SHP77 (cell line): ENCODE measurements around the gene UQCRHL.

Experiments
- DNase-seq, 2 experiments: peaks; one replicate each; lab custom pipeline; 2025; lab: John Stamatoyannopoulos, UW

The UQCRHL gene

DNA sequence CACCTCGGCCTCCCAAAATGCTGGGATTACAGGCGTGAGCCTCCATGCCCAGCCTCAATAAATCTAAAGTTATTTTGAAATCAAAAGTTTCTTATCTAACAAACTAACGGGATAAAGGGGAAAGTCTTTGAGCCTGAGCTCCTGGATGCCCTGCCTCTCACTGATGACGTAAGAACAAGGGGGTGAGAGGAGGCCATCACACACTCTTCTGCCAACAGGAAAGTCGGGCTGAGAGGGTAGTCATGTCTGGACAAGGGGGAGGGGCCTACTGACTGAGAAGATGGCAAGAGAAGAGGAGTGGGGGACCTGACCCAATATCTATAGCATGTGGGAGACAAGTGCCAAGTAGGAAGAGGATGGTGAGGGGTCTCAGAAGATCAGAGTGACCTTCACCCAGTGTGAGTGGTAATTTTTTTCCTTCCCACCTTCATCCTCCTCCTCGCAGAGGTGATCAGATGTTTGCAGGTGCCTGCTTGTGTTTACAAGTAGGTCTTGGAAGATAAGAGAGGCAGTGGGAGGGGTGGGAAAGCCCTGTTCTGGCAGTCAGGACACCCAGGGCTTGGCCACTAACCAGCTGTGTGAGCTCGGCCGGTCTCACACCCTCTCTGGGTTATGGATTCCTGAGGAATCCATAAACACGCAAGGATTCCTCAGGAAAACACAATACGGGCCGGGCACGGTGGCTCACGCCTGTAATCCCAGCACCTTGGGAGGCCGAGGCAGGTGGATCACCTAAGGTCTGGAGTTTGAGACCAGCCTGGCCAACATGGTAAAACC is 9.6 kb downstream of the UQCRHL start:
- DNase-seq, result no peak

GRCh38 chr1:15796086-15796462 is 11.4 kb downstream of the UQCRHL start:
- DNase-seq, result no peak

- DNase-seq, result no peak
These were observed 18.7 kb downstream of the UQCRHL start for GRCh38 chr1:15788624-15789301.

DNA sequence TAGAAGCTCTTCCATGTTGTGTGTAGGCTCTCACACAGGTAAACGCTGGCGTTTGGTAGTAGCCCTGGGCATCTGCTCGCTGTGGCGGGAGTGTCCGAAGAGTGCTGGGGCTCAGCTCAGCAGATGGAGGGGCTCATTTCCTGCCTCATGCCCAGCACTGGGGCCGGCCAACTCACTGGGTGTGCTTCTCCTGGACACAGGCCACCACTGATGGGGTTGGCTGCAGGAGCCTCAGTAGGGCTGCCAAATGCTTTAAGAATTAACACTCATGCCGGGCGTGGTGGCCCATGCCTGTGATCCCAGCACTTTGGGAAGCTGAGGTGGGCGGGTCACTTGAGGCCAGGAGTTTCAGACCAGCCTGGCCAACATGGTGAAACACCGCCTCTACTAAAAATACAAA is 20.9 kb downstream of the UQCRHL start:
- DNase-seq, result no peak

DNA sequence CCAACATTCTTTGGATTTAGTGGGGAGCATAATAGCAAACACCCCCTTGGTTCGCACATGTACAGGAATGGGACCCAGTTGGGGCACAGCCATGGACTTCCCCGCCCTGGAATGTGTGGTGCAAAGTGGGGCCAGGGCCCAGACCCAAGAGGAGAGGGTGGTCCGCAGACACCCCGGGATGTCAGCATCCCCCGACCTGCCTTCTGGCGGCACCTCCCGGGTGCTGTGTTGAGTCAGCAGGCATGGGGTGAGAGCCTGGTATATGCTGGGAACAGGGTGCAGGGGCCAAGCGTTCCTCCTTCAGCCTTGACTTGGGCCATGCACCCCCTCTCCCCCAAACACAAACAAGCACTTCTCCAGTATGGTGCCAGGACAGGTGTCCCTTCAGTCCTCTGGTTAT is 21.8 kb downstream of the UQCRHL start:
- no peak for DNase-seq

DNA sequence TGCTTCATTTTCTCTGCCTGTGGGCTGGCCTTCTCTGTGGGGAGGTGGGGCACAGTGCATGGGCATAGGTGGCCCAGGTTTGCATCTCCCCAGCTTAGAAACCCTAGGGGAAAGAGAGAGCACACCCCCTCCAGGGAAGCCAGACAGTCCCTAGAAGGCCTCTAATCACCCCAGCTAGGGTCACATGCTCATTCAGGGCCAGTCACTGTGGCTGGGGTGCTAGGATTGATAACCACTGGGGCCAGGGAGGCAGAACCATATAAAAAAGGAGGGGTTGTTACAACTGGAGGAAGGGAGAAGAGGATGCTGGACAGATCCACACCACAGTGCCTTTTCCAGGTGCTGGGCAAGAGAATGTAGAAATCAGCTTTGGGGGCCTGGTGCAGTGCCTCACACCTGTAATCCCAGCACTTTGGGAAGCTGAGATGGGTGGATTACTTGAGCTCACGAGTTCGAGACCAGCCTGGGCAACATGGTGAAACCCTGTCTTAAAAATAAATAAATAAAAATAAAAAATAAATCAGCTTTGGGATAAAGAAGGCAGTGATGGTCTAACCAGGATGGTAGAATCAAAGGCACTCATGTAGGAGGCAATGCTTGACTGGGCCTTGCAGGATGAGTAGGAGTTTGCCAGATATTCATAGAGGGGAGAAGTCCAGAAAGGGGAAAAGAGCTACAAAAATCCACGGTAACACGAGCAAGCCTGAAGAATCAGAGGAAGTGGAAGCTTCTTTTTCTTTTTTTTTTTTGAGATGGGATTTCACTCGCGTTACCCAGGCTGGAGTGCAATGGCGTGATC is 29.3 kb downstream of the UQCRHL start:
- DNase-seq, result no peak

- DNase-seq, result no peak
These were observed 31.7 kb downstream of the UQCRHL start for GRCh38 chr1:15775706-15776105.

- no peak for DNase-seq
These were observed 35.5 kb downstream of the UQCRHL start for GRCh38 chr1:15771836-15772515.

DNA sequence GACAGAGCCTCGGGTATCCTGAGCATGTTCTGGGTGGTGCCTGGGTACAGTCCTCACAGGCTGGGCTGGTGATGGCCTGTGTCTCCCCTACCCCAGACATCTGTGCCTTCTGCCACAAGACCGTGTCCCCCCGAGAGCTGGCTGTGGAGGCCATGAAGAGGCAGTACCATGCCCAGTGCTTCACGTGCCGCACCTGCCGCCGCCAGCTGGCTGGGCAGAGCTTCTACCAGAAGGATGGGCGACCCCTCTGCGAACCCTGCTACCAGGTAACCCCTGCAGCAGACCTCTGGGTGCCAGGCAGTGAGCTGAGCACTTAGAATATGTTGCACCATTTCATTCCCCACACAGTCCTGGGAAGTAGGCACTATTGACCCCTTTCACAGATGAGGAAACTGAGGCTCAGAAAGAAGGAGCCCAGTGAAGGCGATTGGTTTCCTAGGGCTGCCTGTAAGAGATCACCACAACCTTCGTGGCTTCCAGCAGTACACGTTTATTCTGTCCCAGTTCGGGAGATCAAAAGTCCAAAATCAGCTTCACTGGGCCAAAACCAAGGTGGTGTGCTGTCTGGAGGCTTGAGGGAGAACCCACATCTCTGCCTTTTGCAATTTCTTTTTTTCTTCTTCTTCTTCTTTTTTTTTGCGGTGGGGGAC is 37.0 kb downstream of the UQCRHL start:
- DNase-seq, result no peak

DNA sequence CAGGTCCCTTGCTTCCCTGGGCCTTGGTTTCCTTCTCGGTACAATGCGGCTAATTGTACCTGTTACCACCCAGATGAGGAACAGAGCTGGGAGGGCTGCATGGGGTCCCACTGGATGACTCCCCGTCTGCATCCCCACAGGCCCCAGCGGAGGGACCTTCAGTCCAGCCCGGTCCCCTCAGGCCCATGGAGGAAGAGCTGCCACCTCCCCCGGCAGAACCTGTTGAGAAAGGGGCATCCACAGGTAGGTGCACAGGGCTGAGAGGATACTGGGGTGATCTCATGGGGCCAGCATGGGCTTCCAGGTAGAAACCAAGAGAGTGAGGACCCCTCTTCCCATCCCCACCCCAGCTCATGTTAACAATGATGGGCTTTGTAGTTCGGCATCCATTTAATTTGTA is 39.1 kb downstream of the UQCRHL start:
- DNase-seq, result no peak

- no peak for DNase-seq
These were observed 39.5 kb downstream of the UQCRHL start for GRCh38 chr1:15767941-15768340.

GRCh38 chr1:15765495-15766194 is 41.8 kb downstream of the UQCRHL start:
- no peak for DNase-seq

GRCh38 chr1:15764890-15765289 is 42.6 kb downstream of the UQCRHL start:
- no peak for DNase-seq

DNA sequence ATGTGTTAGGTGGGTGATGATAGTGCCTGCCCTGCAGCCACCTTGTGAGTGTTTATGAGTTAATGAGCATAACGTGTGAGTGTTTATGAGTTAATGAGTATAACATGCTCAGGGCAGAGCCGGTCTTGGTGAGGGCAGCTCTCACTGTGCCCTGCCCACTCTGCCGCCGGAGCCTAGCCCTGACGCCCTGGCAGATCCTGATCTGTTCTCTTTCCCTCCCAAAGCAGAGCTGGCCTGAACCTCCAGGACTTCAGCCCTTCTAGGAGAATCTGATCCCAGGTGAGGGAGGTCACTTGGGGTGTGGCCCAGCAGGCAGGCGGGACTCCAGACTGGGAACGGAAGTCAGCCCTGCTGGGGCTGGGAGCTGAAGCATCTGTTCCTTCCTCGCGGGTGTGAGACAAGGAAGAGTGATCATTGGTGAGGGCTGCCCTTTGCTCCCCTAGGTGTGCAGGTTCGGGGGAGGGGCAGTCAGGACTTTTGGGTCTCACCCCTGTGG is 43.1 kb downstream of the UQCRHL start:
- DNase-seq, result no peak

DNA sequence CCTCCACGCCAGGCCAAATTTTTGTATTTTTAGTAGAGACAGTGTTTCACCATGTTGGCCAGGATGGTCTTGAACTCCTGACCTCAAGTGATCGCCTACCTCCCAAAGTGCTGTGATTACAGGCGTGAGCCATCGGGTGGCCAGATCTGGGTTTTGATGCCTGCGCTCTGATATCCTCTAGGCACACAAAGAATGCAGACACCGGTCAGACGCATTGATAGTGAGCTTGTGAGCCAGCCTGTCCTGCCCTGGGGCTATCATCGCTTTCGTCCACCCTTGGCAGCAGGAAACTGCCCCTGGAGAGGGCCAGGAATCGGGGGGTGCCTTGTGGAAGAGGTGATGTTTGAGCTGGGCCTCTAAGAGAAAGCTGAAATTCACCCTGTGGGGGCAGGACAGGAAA is 44.9 kb downstream of the UQCRHL start:
- no peak for DNase-seq

GRCh38 chr1:15761366-15762128 is 45.9 kb downstream of the UQCRHL start:
- no peak for DNase-seq

DNA sequence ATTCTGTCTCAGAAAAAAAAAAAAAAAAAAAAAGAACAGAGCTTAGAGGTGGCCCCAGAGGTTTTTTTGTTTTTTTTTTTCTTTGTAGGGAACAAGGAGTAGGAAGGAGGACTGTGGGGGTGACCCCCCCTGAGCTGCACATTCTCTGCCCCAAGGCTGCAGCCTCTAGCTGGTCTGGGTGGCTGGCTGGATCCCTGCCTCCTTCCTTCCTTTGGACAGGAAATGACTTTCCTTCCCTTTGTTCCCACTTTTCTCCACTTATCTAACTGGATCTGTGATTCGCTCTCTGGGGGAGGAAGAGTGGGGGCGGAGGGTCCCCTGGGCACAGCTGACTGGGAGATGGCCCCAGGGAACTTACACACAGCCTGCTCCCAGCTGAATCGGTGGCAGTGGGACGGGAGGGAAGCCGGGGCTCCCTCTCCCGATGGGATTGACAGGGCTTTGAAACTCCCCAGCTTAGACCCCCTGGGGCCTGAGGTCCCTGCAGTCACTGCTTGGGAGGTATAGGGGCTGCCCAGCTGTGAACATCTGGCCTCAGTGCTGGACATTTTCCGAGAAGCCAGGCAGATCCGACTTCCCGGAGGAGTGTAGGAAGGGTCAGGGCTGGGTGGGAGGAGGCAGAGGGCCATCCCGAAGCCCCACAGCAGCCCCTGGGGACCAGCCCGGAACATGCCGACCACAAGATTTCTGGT is 46.8 kb downstream of the UQCRHL start:
- no peak for DNase-seq

DNA sequence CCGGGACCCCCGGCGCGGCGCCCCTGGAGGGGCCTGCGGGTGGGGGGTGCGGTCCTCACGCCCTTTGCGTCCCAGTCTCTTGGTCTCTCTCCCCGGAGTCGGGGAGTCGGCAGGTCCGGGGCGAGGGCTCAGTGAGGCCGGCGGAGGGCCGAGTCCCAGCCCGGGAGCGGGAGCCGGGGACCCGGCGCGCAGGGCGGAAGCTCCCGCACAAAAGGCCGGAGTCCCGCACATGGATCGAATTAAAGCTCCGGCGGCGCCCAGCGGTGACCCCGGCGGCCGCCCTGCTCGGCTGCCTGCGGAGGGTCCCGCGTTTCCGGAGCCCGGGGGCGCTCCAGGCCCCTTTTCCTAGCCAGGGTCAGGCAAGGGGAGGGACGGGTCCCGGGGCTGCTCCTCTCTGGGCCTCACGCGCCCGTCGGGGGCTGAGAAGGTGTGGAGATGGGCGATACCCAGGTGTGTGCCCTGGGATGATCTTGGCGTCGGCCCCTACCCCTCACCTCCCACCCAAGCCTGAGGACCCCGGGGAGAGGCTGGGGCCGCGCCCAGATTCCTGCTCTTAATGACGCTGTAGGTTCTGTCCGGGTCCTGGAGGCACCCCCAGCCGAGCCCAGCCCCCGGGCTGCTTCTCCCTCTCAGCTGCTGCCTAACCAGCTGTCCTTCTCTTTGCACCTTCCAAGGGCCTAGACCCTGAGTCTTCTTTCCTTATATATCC is 48.3 kb downstream of the UQCRHL start:
- no peak for DNase-seq

DNA sequence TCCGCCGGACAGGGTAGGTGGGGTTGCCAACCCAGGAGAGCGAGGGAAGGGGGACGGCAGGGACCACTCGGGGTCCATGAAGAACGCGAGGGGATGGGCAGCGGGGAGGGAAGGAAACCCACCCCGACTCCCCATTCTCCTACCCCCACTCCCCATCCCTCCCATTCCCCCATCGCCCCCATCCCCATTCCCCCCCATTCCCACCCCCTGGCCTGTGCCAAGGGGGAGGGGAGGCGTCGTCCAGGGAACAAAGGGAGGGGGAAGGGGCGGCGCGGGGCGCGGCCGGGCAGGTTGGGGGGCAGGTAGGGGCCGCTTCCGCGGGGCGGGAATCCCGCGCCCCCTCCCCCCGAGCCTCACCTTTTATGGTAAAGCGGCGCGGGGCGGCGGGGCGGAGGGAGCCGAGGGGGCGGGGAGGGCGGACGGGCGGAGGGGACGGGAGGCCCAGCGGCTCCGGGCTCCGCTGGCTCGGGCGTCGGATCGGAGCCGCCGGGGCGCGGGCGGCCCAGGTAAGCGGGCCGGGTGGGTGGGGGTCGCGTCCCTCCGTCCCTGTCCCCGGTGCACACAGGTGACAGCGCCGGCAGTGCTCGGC is 49.0 kb downstream of the UQCRHL start, which contains the start of gene FBLIM1:
Gene FBLIM1 (plus strand): TSS at position 453 of the 589 bp plus-strand sequence. CDS start 6,189 bp downstream, outside the sequence.
- no peak for DNase-seq
